IMR-90 (cell line): ENCODE measurements around the gene NUDT7. TPM values are rescaled to one million over a fixed set of nuclear protein-coding genes. Genes with fewer than 3 reads are reported as not detected.

Experiments used
- ATAC-seq: fragments of 200-7000 bp; cut with Tn5 transposase; 2 replicates; pipeline ENCODE4 v1.9.1; 2020; ENCODE audit warnings: low read depth, mild to moderate bottlenecking, moderate library complexity
- BruUV-seq: library from RNA; stranded (reverse); fragments of 400-500 nt; replicated peaks from 2 replicates; lab custom pipeline; 2021; lab: Mats Ljungman, UMichigan
- CTCF ChIA-PET: fragments of 300-600 bp; formaldehyde crosslinking; extraction: SDS; loops from one replicate; lab custom pipeline; 2021; ENCODE audit warnings: antibody characterized with exemption; lab: Yijun Ruan, JAX
- POLR2A ChIA-PET: fragments of 300-600 bp; sonication (Branson Sonifier 250); formaldehyde crosslinking; loops from one replicate; lab custom pipeline; 2022; ENCODE audit warnings: antibody characterized with exemption; ENCODE audit not compliant: unreplicated experiment; lab: Charles Lee
- DNase-seq: peaks from one replicate; pipeline ENCODE4 v3.0.0; 2013
- H2AFZ ChIP-seq: replicated peaks from 2 replicates; pipeline ENCODE3; 2013; ENCODE audit warnings: low read length, mild to moderate bottlenecking; ENCODE audit not compliant: poor library complexity
- H2AK5ac ChIP-seq: 2 replicates; pipeline ENCODE4 v1.6.1; 2013; ENCODE audit warnings: low read depth, low read length, inconsistent platforms
- H2AK9ac ChIP-seq: replicated peaks from 2 replicates; pipeline ENCODE3; 2013; ENCODE audit warnings: mild to moderate bottlenecking, low read depth, low read length, moderate library complexity; ENCODE audit not compliant: poor library complexity
- H2BK120ac ChIP-seq: 2 replicates; pipeline ENCODE4 v1.6.1; 2013; ENCODE audit warnings: low read depth, low read length, inconsistent platforms
- H2BK15ac ChIP-seq: 3 replicates; pipeline ENCODE4 v1.6.1; 2013; ENCODE audit warnings: low read depth, low read length, inconsistent platforms
- H2BK20ac ChIP-seq: 2 replicates; pipeline ENCODE4 v1.6.1; 2013; ENCODE audit warnings: low read depth, mild to moderate bottlenecking, inconsistent platforms, low read length, moderate library complexity
- H2BK5ac ChIP-seq: 2 replicates; pipeline ENCODE4 v1.6.1; 2013; ENCODE audit warnings: mild to moderate bottlenecking, low read depth, low read length, inconsistent platforms; ENCODE audit not compliant: poor library complexity, severe bottlenecking
- H3K14ac ChIP-seq: replicated peaks from 2 replicates; pipeline ENCODE4 v1.6.1; 2013; ENCODE audit warnings: low read depth, low read length, inconsistent platforms
- H3K18ac ChIP-seq: 2 replicates; pipeline ENCODE4 v1.6.1; 2013; ENCODE audit warnings: low read depth, low read length, control low read depth
- H3K23ac ChIP-seq: 2 replicates; pipeline ENCODE4 v1.6.1; 2013; ENCODE audit warnings: low read depth, low read length, inconsistent platforms
- H3K27ac ChIP-seq: 2 replicates; pipeline ENCODE4 v1.5.1; 2013; ENCODE audit warnings: mild to moderate bottlenecking, control low read depth, low read length; ENCODE audit not compliant: insufficient read depth
- H3K27me3 ChIP-seq: 2 replicates; pipeline ENCODE4 v1.6.1; 2013; ENCODE audit warnings: low read length; ENCODE audit not compliant: control insufficient read depth, insufficient read depth
- H3K36me3 ChIP-seq: 2 replicates; pipeline ENCODE4 v1.6.1; 2013; ENCODE audit warnings: low read length, mixed read lengths; ENCODE audit not compliant: control insufficient read depth, insufficient read depth
- H3K4ac ChIP-seq: 2 replicates; pipeline ENCODE4 v1.6.1; 2013; ENCODE audit warnings: low read depth, low read length, inconsistent platforms
- H3K4me1 ChIP-seq: 2 replicates; pipeline ENCODE4 v1.6.1; 2013; ENCODE audit warnings: low read length, mixed read lengths; ENCODE audit not compliant: control insufficient read depth, insufficient read depth
- H3K4me2 ChIP-seq: 2 replicates; pipeline ENCODE4 v1.6.1; 2013; ENCODE audit warnings: low read depth, mild to moderate bottlenecking, control low read depth, low read length, moderate library complexity
- H3K4me3 ChIP-seq: 2 replicates; pipeline ENCODE4 v1.5.1; 2013; ENCODE audit warnings: low read depth, mild to moderate bottlenecking, control low read depth, low read length, moderate library complexity; ENCODE audit not compliant: insufficient read depth
- H3K56ac ChIP-seq: 2 replicates; pipeline ENCODE4 v1.6.1; 2013; ENCODE audit warnings: low read length, inconsistent platforms; ENCODE audit not compliant: insufficient read depth; ENCODE audit errors: extremely low read depth
- H3K79me1 ChIP-seq, 2 experiments: 2 replicates each; pipeline ENCODE4 v1.6.1; 2013; ENCODE audit warnings: low read length in 2 of 2, inconsistent platforms in 1 of 2, low read depth in 1 of 2
- H3K9ac ChIP-seq: 2 replicates; pipeline ENCODE4 v1.6.1; 2013; ENCODE audit warnings: low read depth, low read length, control low read depth
- H3K9me1 ChIP-seq: 2 replicates; pipeline ENCODE4 v1.6.1; 2013; ENCODE audit warnings: low read length, inconsistent platforms; ENCODE audit not compliant: insufficient read depth
- H3K9me3 ChIP-seq: 2 replicates; pipeline ENCODE4 v1.6.1; 2013; ENCODE audit warnings: low read length; ENCODE audit not compliant: control insufficient read depth, insufficient read depth
- H4K20me1 ChIP-seq: 2 replicates; pipeline ENCODE4 v1.6.1; 2013; ENCODE audit warnings: low read length, inconsistent platforms; ENCODE audit not compliant: insufficient read depth
- H4K5ac ChIP-seq: 2 replicates; pipeline ENCODE4 v1.6.1; 2013; ENCODE audit warnings: mild to moderate bottlenecking, low read depth, low read length, control low read depth
- H4K8ac ChIP-seq, 2 experiments: 2 replicates each; pipeline ENCODE4 v1.6.1; 2013; ENCODE audit warnings: low read depth in 2 of 2, low read length in 2 of 2, control low read depth in 1 of 2, inconsistent platforms in 1 of 2
- H4K91ac ChIP-seq: 2 replicates; pipeline ENCODE4 v1.6.1; 2013; ENCODE audit warnings: low read depth, low read length, inconsistent platforms; ENCODE audit not compliant: insufficient read depth
- CEBPB ChIP-seq: IDR thresholded peaks from 2 replicates; pipeline ENCODE4 v1.6.1; 2012; ENCODE audit warnings: low read depth, low read length, improper control_type of control experiment
- CHD1 ChIP-seq: IDR thresholded peaks from 2 replicates; pipeline ENCODE4 v1.6.1; 2012; ENCODE audit warnings: low read depth, low read length, improper control_type of control experiment
- WGBS, 2 experiments: methylation state at CpG; one replicate each; pipeline versions ENCODE4 v1.1.5 to v1.1.7; 2013; ENCODE audit warnings: missing lambda C conversion rate in 2 of 2; ENCODE audit not compliant: insufficient read length in 1 of 2; ENCODE audit errors: extremely low coverage in 2 of 2; 5-methylcytosine and 5-hydroxymethylcytosine counted together
- dilution Hi-C: fragments of 300-500 bp; cut with HindIII; formaldehyde crosslinking; loops from one replicate; pipeline ENCODE4 v1.14.3; 2018; ENCODE audit warnings: low sequenced_read_pairs; ENCODE audit not compliant: unreplicated experiment
- in situ Hi-C: fragments of 300-500 bp; cut with MboI; formaldehyde crosslinking; loops from 3 replicates; pipeline ENCODE4 v1.14.3; 2019; ENCODE audit warnings: low sequenced_read_pairs, inconsistent platforms, mixed read lengths
- intact Hi-C: fragments of 100-400 bp; cut with micrococcal nuclease; formaldehyde crosslinking; loops from 2 replicates; pipeline ENCODE4 v1.10.0; 2022
- polyA plus RNA-seq, 3 experiments: library from polyadenylated mRNA; depleted of rRNA; stranded (reverse); fragments of >200 nt; gene quantifications; 2 replicates each; pipeline ENCODE4 v1.2.3, GENCODE V29; 2012; ENCODE audit warnings: low replicate concordance in 1 of 3
- total RNA-seq: library from RNA; depleted of rRNA; stranded (reverse); fragments of >200 nt; gene quantifications from 2 replicates; pipeline ENCODE4 v1.2.3, GENCODE V29; 2012

Gene NUDT7
- total and polyA plus RNA-seq, 2 of the 4 experiments (the other 2 are of a cell fraction) = 4.3 to 6.2 TPM

- Histone ChIP-seq H3K4me1 (peaks cover 7% of the 10 kb centered on the region), H4K5ac (no peak overlapping the region), H3K9me1 (no peaks in the 10 kb centered on the region; the same call in 1 of the 2 replicates), H3K79me1 (no peaks in the 10 kb centered on the region), H3K23ac (no peak overlapping the region), H3K4me3 (no peak overlapping the region), H3K36me3 (no peaks in the 10 kb centered on the region), H4K8ac (no peak overlapping the region), H2AFZ (no peak overlapping the region), H3K27ac (no peak overlapping the region), H2AK5ac (no peak overlapping the region), H3K4me2 (no peak overlapping the region), H3K9me3 (no peaks in the 10 kb centered on the region), H2BK120ac (no peak overlapping the region), H3K4ac (no peak overlapping the region), H2BK20ac (no peak overlapping the region), H2BK5ac (no peak overlapping the region), H3K9ac (no peak overlapping the region), H3K27me3 (no peaks in the 10 kb centered on the region), H2BK15ac (no peak overlapping the region), H4K91ac (no peak overlapping the region), H4K20me1 (no peaks in the 10 kb centered on the region), H3K14ac (no peak overlapping the region), H3K18ac (no peak overlapping the region), H3K56ac (no peak overlapping the region), H2AK9ac (no peak overlapping the region)
- CTCF ChIA-PET = interaction anchor here (0.6 to 1.5 kb wide), 3 partner anchors 17 to 29 kb away, joined by 3 read pairs; no protein-coding TSS in a partner anchor
- no TSS peak for BruUV-seq
- intact Hi-C loops (no loop called here), dilution Hi-C loops (no loop called here), in situ Hi-C loops (no loop called here)
- TF ChIP-seq CEBPB (0 out of 2 replicates have a peak, but pooled peaks have one; percentile 12), CHD1 (no peak)
- DNase-seq (peak; percentile 44), ATAC-seq (no peak)
- no CpG with 5 or more reads among the region's 1 CpG for WGBS, 2 experiments
- POLR2A ChIA-PET = no interaction called here
These were observed 38.5 kb downstream of the NUDT7 start for GRCh38 chr16:77760800-77761199.
